NT2/D1 (cell line): ENCODE measurements around the gene PEAR1.

Source experiments
- SUZ12 ChIP-seq: IDR thresholded peaks from 2 replicates; pipeline ENCODE4 v1.6.1; 2011; ENCODE audit not compliant: insufficient read length, insufficient read depth; ENCODE audit errors: extremely low read depth
- YY1 ChIP-seq: IDR thresholded peaks from 2 replicates; pipeline ENCODE4 v1.6.1; 2011; ENCODE audit not compliant: insufficient read length, insufficient read depth
- ZNF274 ChIP-seq: IDR thresholded peaks from 2 replicates; pipeline ENCODE4 v1.6.1; 2011; ENCODE audit warnings: mild to moderate bottlenecking, low read depth, low read length

DNA sequence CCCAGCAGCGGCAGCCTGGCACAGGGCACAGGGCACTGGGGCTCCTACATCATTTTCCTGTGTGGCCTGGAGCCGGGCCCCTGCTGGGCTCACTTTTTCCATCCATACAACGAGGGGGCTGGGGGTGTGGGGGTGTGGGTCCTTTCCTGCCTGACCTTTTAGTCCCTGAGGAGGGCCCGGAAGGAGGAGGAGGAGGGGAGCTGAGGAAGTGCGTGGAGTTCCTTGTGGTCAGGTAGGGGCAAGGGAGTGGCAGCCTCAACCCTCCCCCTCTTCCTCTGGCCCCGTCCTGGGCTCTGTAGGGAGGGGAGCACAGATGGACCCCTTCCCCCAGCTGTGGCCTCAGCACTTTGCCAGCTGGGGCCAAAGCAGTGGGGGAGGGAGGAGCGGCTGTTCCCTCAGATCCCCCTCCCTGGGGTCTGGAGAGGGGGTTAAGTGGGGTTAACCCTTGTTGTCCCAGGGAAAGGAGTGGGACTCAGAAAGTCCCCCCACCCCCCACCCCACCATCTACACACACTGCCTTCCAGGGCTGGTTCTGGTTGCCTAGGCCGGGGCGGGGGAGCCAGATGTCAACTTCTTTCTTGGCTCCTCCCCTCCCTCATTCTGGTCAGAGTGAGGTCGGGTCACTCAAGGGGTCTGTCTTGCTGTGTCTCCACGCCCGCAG lies 27.1 kb upstream of the PEAR1 start:
- TF ChIP-seq ZNF274 = no peak
- TF ChIP-seq SUZ12 = no peak
- TF ChIP-seq YY1 = no peak
